SK-N-SH (cell line): ENCODE results near the gene PHKG2. TPM values are rescaled to one million over a fixed set of nuclear protein-coding genes. Genes with fewer than 3 reads are reported as not detected.

ENCODE experiments used
- CTCF ChIA-PET: fragments of 300-600, 350-600 bp; formaldehyde crosslinking; extraction: SDS; loops from one replicate; lab custom pipeline; 2021; lab: Yijun Ruan, JAX
- POLR2A ChIA-PET: fragments of 350-600 bp; sonication (Branson Sonifier 250); formaldehyde crosslinking; extraction: SDS; loops from one replicate; lab custom pipeline; 2020; ENCODE audit warnings: antibody characterized with exemption, inconsistent platforms; lab: Yijun Ruan, JAX
- DNase-seq: peaks from one replicate; pipeline ENCODE4 v3.0.0; 2012
- H2AFZ ChIP-seq: fragments of 200-600 bp; sonication (generic); 2 replicates; pipeline ENCODE4 v1.8.1; 2016; ENCODE audit warnings: antibody characterized with exemption, mild to moderate bottlenecking, low read depth
- H3F3A ChIP-seq: fragments of 200-600 bp; sonication (generic); replicated peaks from 2 replicates; pipeline ENCODE3; 2016; ENCODE audit warnings: antibody characterized with exemption, mild to moderate bottlenecking; ENCODE audit not compliant: insufficient read depth
- H3K27ac ChIP-seq, 2 experiments: fragments of 200-500 bp in 1 of 2; fragments of 200-600 bp in 1 of 2; sonication (Bioruptor generic) in 1 of 2; sonication (generic), shearing (Covaris generic) in 1 of 2; 2 replicates each; pipeline versions ENCODE4 v1.5.1 to v1.6.1; 2014 to 2016; ENCODE audit warnings: low read depth in 2 of 2, inconsistent platforms in 1 of 2, low read length in 1 of 2, mild to moderate bottlenecking in 1 of 2, mixed read lengths in 1 of 2
- H3K27me3 ChIP-seq: fragments of 200-600 bp; sonication (generic), shearing (Covaris generic); 2 replicates; pipeline ENCODE4 v1.6.1; 2016; ENCODE audit warnings: mixed run types; ENCODE audit not compliant: insufficient read depth
- H3K36me3 ChIP-seq, 2 experiments: fragments of 200-500 bp in 1 of 2; fragments of 200-600 bp in 1 of 2; sonication (Bioruptor generic) in 1 of 2; sonication (generic) in 1 of 2; replicated peaks in 1 of 2; 2 replicates each; pipeline versions ENCODE3 to v1.5.1; 2014 to 2016; ENCODE audit warnings: low read length in 1 of 2, mild to moderate bottlenecking in 1 of 2; ENCODE audit not compliant: insufficient read depth in 2 of 2, control insufficient read depth in 1 of 2
- H3K4me1 ChIP-seq, 2 experiments: fragments of 200-500 bp in 1 of 2; fragments of 200-600 bp in 1 of 2; sonication (Bioruptor generic) in 1 of 2; sonication (generic), shearing (Covaris generic) in 1 of 2; 2 replicates each; pipeline versions ENCODE4 v1.5.1 to v1.6.1; 2014 to 2016; ENCODE audit warnings: low read depth in 1 of 2, low read length in 1 of 2, mixed run types in 1 of 2; ENCODE audit not compliant: insufficient read depth in 2 of 2, control insufficient read depth in 1 of 2
- H3K4me2 ChIP-seq: fragments of 200-600 bp; sonication (generic), shearing (Covaris generic); 2 replicates; pipeline ENCODE4 v1.6.1; 2017; ENCODE audit warnings: mixed run types
- H3K4me3 ChIP-seq, 2 experiments: fragments of 200-500 bp in 1 of 2; fragments of 200-600 bp in 1 of 2; sonication (Bioruptor generic) in 1 of 2; sonication (generic), shearing (Covaris generic) in 1 of 2; 2 replicates each; pipeline versions ENCODE4 v1.5.1 to v1.8.1; 2014 to 2016; ENCODE audit warnings: low read depth in 2 of 2, inconsistent platforms in 1 of 2, low read length in 1 of 2, mild to moderate bottlenecking in 1 of 2, mixed read lengths in 1 of 2, moderate library complexity in 1 of 2
- H3K79me2 ChIP-seq: fragments of 200-600 bp; sonication (generic); 2 replicates; pipeline ENCODE4 v1.8.1; 2017; ENCODE audit warnings: mild to moderate bottlenecking; ENCODE audit not compliant: insufficient read depth
- H3K9ac ChIP-seq: fragments of 200-600 bp; sonication (generic); 2 replicates; pipeline ENCODE4 v1.6.1; 2017; ENCODE audit warnings: mixed run types
- H3K9me2 ChIP-seq: fragments of 200-600 bp; sonication (generic); 2 replicates; pipeline ENCODE4 v1.6.1; 2017; ENCODE audit warnings: mixed run types
- H3K9me3 ChIP-seq: fragments of 200-600 bp; sonication (generic); 2 replicates; pipeline ENCODE4 v1.6.1; 2017; ENCODE audit warnings: mixed run types, mild to moderate bottlenecking, moderate library complexity
- H4K20me1 ChIP-seq: fragments of 200-600 bp; sonication (generic); 2 replicates; pipeline ENCODE4 v1.6.1; 2017; ENCODE audit warnings: mild to moderate bottlenecking, mixed run types; ENCODE audit not compliant: insufficient read depth
- CHD2 ChIP-seq: fragments of 150-350 bp; IDR thresholded peaks from 2 replicates; pipeline ENCODE4 v1.6.1; 2018; ENCODE audit warnings: low read length; ENCODE audit not compliant: partially characterized antibody
- FOXM1 ChIP-seq: IDR thresholded peaks from 2 replicates; pipeline ENCODE4 v1.4.0; 2012; ENCODE audit warnings: low read depth, mild to moderate bottlenecking
- MXI1 ChIP-seq: IDR thresholded peaks from 2 replicates; pipeline ENCODE4 v1.6.1; 2012; ENCODE audit warnings: mild to moderate bottlenecking, low read depth, low read length, improper control_type of control experiment
- PBX3 ChIP-seq: IDR thresholded peaks from 2 replicates; pipeline ENCODE4; 2012
- RAD21 ChIP-seq: IDR thresholded peaks from 2 replicates; pipeline ENCODE4 v1.6.1; 2012; ENCODE audit warnings: mild to moderate bottlenecking, low read length
- USF1 ChIP-seq: IDR thresholded peaks from 2 replicates; pipeline ENCODE4 v1.4.0; 2012; ENCODE audit warnings: low read depth, borderline replicate concordance
- USF2 ChIP-seq: fragments of 150-350 bp; IDR thresholded peaks from 2 replicates; pipeline ENCODE4 v1.6.1; 2017; ENCODE audit warnings: antibody characterized with exemption, low read length, low read depth, borderline replicate concordance
- WGBS: methylation state at CpG from one replicate; pipeline ENCODE4 v1.1.6; 2017; ENCODE audit warnings: low lambda C conversion rate; 5-methylcytosine and 5-hydroxymethylcytosine counted together
- polyA plus RNA-seq, 3 experiments: library from polyadenylated mRNA; depleted of rRNA; stranded (reverse); fragments of >200 nt; gene quantifications; 2 replicates each; pipeline ENCODE4 v1.2.3, GENCODE V29; 2012

PHKG2 gene
- polyA plus RNA-seq, 1 of the 3 experiments (the other 2 are of a cell fraction) = 45.8 TPM

- Histone ChIP-seq H2AFZ (no peak overlapping the region), H3K4me3 (no peak overlapping the region), H3K27ac (no peak overlapping the region), H3K4me2 (no peak overlapping the region), H3K9me3 (no peaks in the 10 kb centered on the region), H3K9ac (no peak overlapping the region), H3K4me1 (no peaks in the 10 kb centered on the region), H3K36me3 (peaks cover 73 to 84% of the 10 kb centered on the region in 2 experiments), H3K27me3 (no peaks in the 10 kb centered on the region), H3K9me2 (no peaks in the 10 kb centered on the region), H3K79me2 (peaks cover 45% of the 10 kb centered on the region), H3F3A (peaks cover 5% of the 10 kb centered on the region), H4K20me1 (no peaks in the 10 kb centered on the region)
- no peak for TF ChIP-seq USF1
- ChIA-PET CTCF (interaction anchor here (1.2 kb wide), 1 partner anchor 34 kb away, joined by 3 read pairs; a partner anchor contains a TSS), POLR2A (no interaction called here)
- DNase-seq = no peak
- 98% methylated on average over 6 of the region's 6 CpGs for WGBS
Measured at GRCh38 chr16:30706046-30706445, 42.2 kb upstream of the PHKG2 start.

GRCh38 chr16:30710971-30711370 is 37.3 kb upstream of the PHKG2 start:
- 95% methylated on average over 4 of the region's 4 CpGs for WGBS
- no peaks in the 10 kb centered on the region for H4K20me1 ChIP-seq
- H3K9ac ChIP-seq = no peak overlapping the region
- ChIA-PET CTCF (interaction anchor here (1.7 kb wide), 1 partner anchor 17 kb away, joined by 5 read pairs; no protein-coding TSS in a partner anchor), POLR2A (no interaction called here)
- no peak overlapping the region for H2AFZ ChIP-seq
- no peaks in the 10 kb centered on the region for H3K9me3 ChIP-seq
- peaks cover 0 to 6% of the 10 kb centered on the region in 2 experiments; a peak in 1 of 4 replicates for H3K4me1 ChIP-seq
- H3K27ac ChIP-seq = no peak overlapping the region
- H3K4me2 ChIP-seq = no peak overlapping the region
- H3K27me3 ChIP-seq = no peaks in the 10 kb centered on the region
- no peak for DNase-seq
- TF ChIP-seq MXI1 (no peak), FOXM1 (no peak), USF2 (no peak)
- TF ChIP-seq, all 33 proteins: peak for 0
- peaks cover 10% of the 10 kb centered on the region for H3F3A ChIP-seq
- no peaks in the 10 kb centered on the region for H3K9me2 ChIP-seq
- H3K4me3 ChIP-seq = no peak overlapping the region
- peaks cover 87 to 93% of the 10 kb centered on the region in 2 experiments for H3K36me3 ChIP-seq
- H3K79me2 ChIP-seq = peaks cover 17% of the 10 kb centered on the region

GRCh38 chr16:30711712-30712111 is 36.5 kb upstream of the PHKG2 start:
- H4K20me1 ChIP-seq = no peaks in the 10 kb centered on the region
- no peak for DNase-seq
- no peak overlapping the region for H3K4me3 ChIP-seq
- peaks cover 89 to 93% of the 10 kb centered on the region in 2 experiments for H3K36me3 ChIP-seq
- no peaks in the 10 kb centered on the region for H3K9me3 ChIP-seq
- H3K27ac ChIP-seq = no peak overlapping the region
- H3K79me2 ChIP-seq = peaks cover 21% of the 10 kb centered on the region
- H3K4me1 ChIP-seq = peaks cover 0 to 6% of the 10 kb centered on the region in 2 experiments; a peak in 1 of 4 replicates
- peaks cover 7% of the 10 kb centered on the region for H3F3A ChIP-seq
- H2AFZ ChIP-seq = no peak overlapping the region
- 100% methylated on average over 1 of the region's 1 CpG for WGBS
- H3K9ac ChIP-seq = no peak overlapping the region
- H3K9me2 ChIP-seq = no peaks in the 10 kb centered on the region
- CTCF ChIA-PET = interaction anchor here (1.3 to 1.7 kb wide), 2 partner anchors 12 to 18 kb away, joined by 3 to 5 read pairs; no protein-coding TSS in a partner anchor
- POLR2A ChIA-PET = interaction anchor here (1.1 kb wide), 1 partner anchor 18 kb away, joined by 3 read pairs; no protein-coding TSS in a partner anchor
- no peaks in the 10 kb centered on the region for H3K27me3 ChIP-seq
- no peak overlapping the region for H3K4me2 ChIP-seq
- TF ChIP-seq CHD2 = no peak
- TF ChIP-seq PBX3 = no peak
- TF ChIP-seq RAD21 = no peak
